Inferior parietal cortex (tissue), 1 donor: ENCODE results near the gene GRAP2.

Experiments
- DNase-seq: peaks from one replicate; pipeline ENCODE4 v3.0.0-alpha.2; 2016; ENCODE audit errors: extremely low spot score

GRAP2 gene

GRCh38 chr22:39965748-39966147, 64.9 kb downstream of the GRAP2 start:
- no peak for DNase-seq

GRCh38 chr22:39966470-39966869, 65.6 kb downstream of the GRAP2 start:
- no peak for DNase-seq

- DNase-seq: no peak
Measured at GRCh38 chr22:39967103-39967829, 66.4 kb downstream of the GRAP2 start.

GRCh38 chr22:39967996-39968972, 67.4 kb downstream of the GRAP2 start:
- no peak for DNase-seq

- no peak for DNase-seq
Measured at GRCh38 chr22:39970742-39971141, 69.9 kb downstream of the GRAP2 start.

GRCh38 chr22:39972641-39973040, 71.8 kb downstream of the GRAP2 start:
- DNase-seq: no peak

- DNase-seq: no peak
Measured at GRCh38 chr22:39973656-39974055, 72.8 kb downstream of the GRAP2 start.

- no peak for DNase-seq
Measured at GRCh38 chr22:39974065-39974464, 73.2 kb downstream of the GRAP2 start.

- no peak for DNase-seq
Measured at GRCh38 chr22:39979048-39979447, 78.2 kb downstream of the GRAP2 start.

GRCh38 chr22:39979458-39979857, 78.6 kb downstream of the GRAP2 start:
- DNase-seq: no peak

- no peak for DNase-seq
Measured at GRCh38 chr22:39980596-39980995, 79.7 kb downstream of the GRAP2 start.

GRCh38 chr22:39983346-39983745, 82.5 kb downstream of the GRAP2 start:
- no peak for DNase-seq

- DNase-seq: no peak
Measured at GRCh38 chr22:39984006-39984405, 83.1 kb downstream of the GRAP2 start.

- DNase-seq: no peak
Measured at GRCh38 chr22:39984746-39985145, 83.9 kb downstream of the GRAP2 start.

- DNase-seq: no peak
Measured at GRCh38 chr22:39985383-39986035, 84.6 kb downstream of the GRAP2 start.

GRCh38 chr22:39988386-39989114, 87.7 kb downstream of the GRAP2 start:
- DNase-seq: no peak

GRCh38 chr22:39989633-39990032, 88.7 kb downstream of the GRAP2 start:
- no peak for DNase-seq

- DNase-seq: no peak
Measured at GRCh38 chr22:39990686-39991085, 89.8 kb downstream of the GRAP2 start.

GRCh38 chr22:39991159-39991860, 90.4 kb downstream of the GRAP2 start:
- DNase-seq: no peak

- no peak for DNase-seq
Measured at GRCh38 chr22:39992088-39992826, 91.4 kb downstream of the GRAP2 start.
